ENCODE data around the gene ZNF827. TPM values are rescaled to one million over a fixed set of nuclear protein-coding genes. Genes with fewer than 3 reads are reported as not detected.

Gene ZNF827
- total RNA-seq, 4 donors from 2014 or later, result 8.1 to 21.7 (median 8.3) TPM

DNA sequence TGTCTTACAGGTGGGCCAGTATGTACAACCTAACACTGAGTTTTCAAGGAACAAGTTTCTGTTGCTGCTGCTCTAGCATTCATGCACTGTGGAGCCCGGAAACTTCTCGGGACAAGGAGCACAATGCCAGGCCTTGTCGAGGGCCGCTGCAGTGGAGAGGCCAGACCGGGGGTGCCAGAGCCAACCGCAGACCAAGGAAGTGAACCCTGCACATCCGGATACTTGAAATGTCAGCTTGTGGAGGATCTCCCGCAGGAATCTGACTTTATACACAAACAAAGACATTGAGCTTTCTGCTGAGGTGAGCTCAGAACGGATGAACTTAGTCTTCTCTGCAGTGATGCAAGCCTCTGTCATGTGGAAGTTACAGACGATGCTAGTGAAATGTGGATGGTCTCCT, 99.5 kb downstream of the ZNF827 start:
- TF ChIP-seq, protein P1, sequence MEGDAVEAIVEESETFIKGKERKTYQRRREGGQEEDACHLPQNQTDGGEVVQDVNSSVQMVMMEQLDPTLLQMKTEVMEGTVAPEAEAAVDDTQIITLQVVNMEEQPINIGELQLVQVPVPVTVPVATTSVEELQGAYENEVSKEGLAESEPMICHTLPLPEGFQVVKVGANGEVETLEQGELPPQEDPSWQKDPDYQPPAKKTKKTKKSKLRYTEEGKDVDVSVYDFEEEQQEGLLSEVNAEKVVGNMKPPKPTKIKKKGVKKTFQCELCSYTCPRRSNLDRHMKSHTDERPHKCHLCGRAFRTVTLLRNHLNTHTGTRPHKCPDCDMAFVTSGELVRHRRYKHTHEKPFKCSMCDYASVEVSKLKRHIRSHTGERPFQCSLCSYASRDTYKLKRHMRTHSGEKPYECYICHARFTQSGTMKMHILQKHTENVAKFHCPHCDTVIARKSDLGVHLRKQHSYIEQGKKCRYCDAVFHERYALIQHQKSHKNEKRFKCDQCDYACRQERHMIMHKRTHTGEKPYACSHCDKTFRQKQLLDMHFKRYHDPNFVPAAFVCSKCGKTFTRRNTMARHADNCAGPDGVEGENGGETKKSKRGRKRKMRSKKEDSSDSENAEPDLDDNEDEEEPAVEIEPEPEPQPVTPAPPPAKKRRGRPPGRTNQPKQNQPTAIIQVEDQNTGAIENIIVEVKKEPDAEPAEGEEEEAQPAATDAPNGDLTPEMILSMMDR (IDR thresholded peaks at IDR 0.05; ENCODE audit: low read depth), result no peak

DNA sequence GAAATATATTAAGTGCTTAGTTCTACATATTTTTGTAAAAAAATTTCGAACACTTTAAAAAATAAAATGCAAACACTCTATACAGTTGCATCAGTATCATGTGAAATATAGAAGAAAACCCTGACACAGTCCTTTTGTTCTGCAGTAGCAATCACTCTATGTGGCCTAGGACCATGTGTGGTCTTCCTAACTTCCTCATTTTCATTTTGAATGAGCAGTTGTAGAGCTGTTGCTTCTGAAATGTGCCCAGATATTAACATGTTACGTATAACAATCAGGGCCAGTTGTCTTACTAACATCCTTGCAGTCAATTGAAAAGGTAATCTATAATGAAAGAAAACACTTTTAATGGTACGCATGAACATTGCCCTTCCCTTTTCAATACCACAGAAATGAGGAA, 107.9 kb downstream of the ZNF827 start:
- TF ChIP-seq, protein P1 (IDR thresholded peaks at IDR 0.05; ENCODE audit: low read depth), result no peak

DNA sequence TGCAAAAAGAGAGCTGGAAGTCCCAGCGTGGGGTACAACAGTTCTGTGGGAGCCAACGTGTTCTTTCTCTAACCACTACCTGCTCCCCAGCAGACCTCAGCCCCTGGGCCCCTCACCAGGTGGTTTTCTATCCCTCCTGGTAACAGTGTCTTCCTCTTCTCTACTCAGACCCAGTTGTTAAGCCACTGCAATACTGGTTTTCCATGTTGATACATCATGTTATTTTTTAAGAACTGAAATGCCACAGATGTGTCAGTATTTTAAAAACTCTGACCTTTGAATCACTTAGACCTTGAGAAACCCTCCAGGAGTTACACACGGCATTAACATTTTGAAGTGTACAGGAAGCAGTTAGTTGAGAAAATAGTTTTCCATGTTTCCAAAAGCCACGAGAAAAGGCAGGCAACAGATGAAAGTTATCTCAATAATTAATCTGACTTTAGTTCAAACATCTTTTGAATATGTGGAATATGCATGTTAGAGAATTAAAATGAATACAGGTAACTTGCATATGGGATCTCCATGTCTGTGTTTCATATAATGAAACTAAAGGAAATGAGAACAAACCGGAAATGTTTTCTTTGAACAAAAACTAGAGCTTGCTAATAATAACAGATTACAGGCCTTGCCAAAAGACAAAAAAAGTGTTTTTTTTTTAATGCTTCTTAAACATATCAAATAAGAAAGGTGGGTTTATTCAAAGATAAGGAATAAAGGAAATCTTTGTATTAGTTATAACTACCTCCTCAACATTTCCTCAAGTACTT, 108.8 kb downstream of the ZNF827 start:
- TF ChIP-seq, protein P1 (IDR thresholded peaks at IDR 0.05; ENCODE audit: low read depth), result no peak

- TF ChIP-seq, protein P1 (IDR thresholded peaks at IDR 0.05; ENCODE audit: low read depth), result no peak
Measured at GRCh38 chr4:145828802-145829485, 109.7 kb downstream of the ZNF827 start.

DNA sequence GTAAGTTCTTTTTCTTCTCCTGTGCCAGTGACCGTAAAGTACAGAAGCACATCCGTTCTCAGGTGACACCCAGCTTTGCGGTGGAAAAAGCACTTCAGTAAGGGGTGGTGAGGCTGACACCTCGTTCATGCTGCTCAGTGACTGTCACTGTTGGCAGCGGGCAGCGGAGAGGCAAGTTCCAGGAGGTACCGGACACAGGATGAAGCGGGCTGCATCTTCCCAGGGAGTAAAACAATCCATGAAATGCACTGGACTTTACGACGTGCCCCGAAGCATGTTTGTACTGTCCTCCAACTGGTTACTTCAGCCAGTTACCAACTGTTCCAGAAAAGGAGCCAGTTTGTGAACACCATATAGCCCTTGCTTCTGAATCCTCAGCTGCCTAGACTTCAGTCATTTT, 110.7 kb downstream of the ZNF827 start:
- TF ChIP-seq, protein P1 (IDR thresholded peaks at IDR 0.05; ENCODE audit: low read depth), result no peak

DNA sequence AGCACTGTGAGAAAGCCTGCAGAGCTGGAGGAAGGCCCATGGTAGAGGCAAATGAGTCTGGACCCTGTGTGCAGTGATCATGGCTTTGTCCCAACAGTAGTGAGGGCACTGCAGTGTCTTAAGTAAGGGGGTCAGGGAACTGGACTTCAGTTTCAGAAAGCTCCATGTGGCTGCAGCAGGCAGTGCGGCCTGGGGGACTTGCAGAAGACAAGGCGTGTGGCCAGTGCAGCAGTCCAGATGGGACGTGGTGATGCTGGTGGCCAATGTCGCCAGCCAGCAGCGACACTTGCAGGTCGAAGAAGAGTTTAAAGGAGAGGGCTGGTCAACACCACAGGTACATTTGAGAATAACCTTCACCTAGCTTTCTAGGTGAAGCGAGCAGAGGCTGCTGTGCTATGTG, 113.4 kb downstream of the ZNF827 start:
- TF ChIP-seq, protein P1 (IDR thresholded peaks at IDR 0.05; ENCODE audit: low read depth), result no peak

GRCh38 chr4:145824463-145824862, 114.2 kb downstream of the ZNF827 start:
- TF ChIP-seq, protein P1 (IDR thresholded peaks at IDR 0.05; ENCODE audit: low read depth), result no peak
